Melanocyte of skin (primary cell): Measurements from ENCODE around the gene ZNF722. TPM values are rescaled to one million over a fixed set of nuclear protein-coding genes. Genes with fewer than 3 reads are reported as not detected.

Source experiments
- small RNA-seq, 2 donors: library from RNA; depleted of rRNA; stranded (forward); fragments of <200 nt; gene quantifications; one replicate each; pipeline ENCODE3, GENCODE V24; 2012
- total RNA-seq, 2 donors: library from RNA; depleted of rRNA; stranded (reverse); fragments of >200 nt; gene quantifications; 2 replicates each; pipeline ENCODE4 v1.2.3, GENCODE V29; 2012

Gene ZNF722
- not detected for total RNA-seq

DNA sequence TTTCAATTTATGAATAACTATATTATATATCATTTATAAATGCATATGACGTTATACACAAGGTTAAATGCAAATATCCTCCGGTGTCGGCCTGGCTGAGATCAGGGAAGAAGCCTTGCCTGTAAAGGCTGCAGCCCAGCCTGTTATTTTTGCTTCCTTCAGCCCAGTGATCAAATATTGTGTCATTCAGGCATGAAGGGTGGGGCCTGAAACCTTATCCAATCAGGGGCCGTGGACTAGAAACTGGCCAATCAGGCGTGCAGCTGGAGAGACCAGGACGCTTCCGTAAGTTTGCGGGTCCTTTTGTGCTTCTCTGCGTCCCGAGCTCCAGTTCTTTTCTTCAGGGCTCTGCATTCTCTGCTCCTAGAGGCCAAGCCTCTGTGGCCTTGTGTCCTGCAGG, at the start of gene ZNF722:
Gene ZNF722 (plus strand): TSS at position 301 of the 400 bp plus-strand sequence. CDS start 113 bp downstream, outside the sequence.

GRCh38 chr7:64045301-64046040, 46.8 kb downstream of the ZNF722 start, which contains the start of gene ZNF727:
TSS of gene ZNF727 (plus strand) at chr7:64045434. CDS start at chr7:64045622, 188 bp downstream.

Small RNA genes lying within 50 kb of the gene (small RNA-seq; reads per million reads assigned to genes)
- gene AC092634.1 (0 reads per million in 2 donors), gene AC092634.7 (0 reads per million in 2 donors), gene VN1R36P (0 reads per million in 2 donors)

Other genes with a start within 250 kb of the ZNF722 start
- gene ZNF727, start 46.6 kb downstream of the ZNF722 start, total RNA-seq: not detected
- not detected for gene ZNF735, start 208.4 kb downstream of the ZNF722 start, total RNA-seq
- not detected for gene ZNF679, start 229.6 kb downstream of the ZNF722 start, total RNA-seq